Astrocyte (in vitro differentiated cells and primary cell): ENCODE measurements around the gene EFNA2.

Experiments
- CTCF ChIP-seq: IDR thresholded peaks from 2 replicates; pipeline ENCODE4 v1.5.1; 2011; ENCODE audit warnings: low read depth, mild to moderate bottlenecking, inconsistent platforms, low read length, moderate library complexity; ENCODE audit not compliant: insufficient read depth
- EZH2 ChIP-seq: IDR thresholded peaks from 2 replicates; pipeline ENCODE4 v1.6.1; 2012; ENCODE audit warnings: mild to moderate bottlenecking, low read length, inconsistent platforms; ENCODE audit not compliant: insufficient read depth

GRCh38 chr19:1288226-1288612 lies 2.5 kb downstream of the EFNA2 start:
- TF ChIP-seq CTCF (no peak), EZH2 (no peak)
